Breast epithelium (tissue), 4 donors: ENCODE data around the gene CUL3. TPM values are rescaled to one million over a fixed set of nuclear protein-coding genes. Genes with fewer than 3 reads are reported as not detected.

ENCODE experiments used
- DNase-seq, 2 donors: peaks; one replicate each; pipeline ENCODE4 v3.0.0-alpha.2; 2019; ENCODE audit warnings: low spot score in 2 of 2
- H3K27ac ChIP-seq, 2 donors: fragments of 200-600 bp; sonication (generic) in 1 of 2; one replicate each; pipeline ENCODE4 v1.5.1; 2016 to 2019; ENCODE audit warnings: mild to moderate bottlenecking in 1 of 2
- H3K27me3 ChIP-seq, 2 donors: fragments of 200-600 bp; sonication (generic) in 1 of 2; one replicate each; pipeline versions ENCODE4 v1.5.1 to v1.6.0; 2017 to 2019; ENCODE audit warnings: control low read depth in 1 of 2, mild to moderate bottlenecking in 1 of 2
- H3K36me3 ChIP-seq: fragments of 200-600 bp; one replicate; pipeline ENCODE4 v1.5.1; 2019
- H3K4me1 ChIP-seq, 2 donors: fragments of 200-600 bp; sonication (generic); one replicate each; pipeline ENCODE4 v1.5.1; 2016 to 2019; ENCODE audit warnings: control low read depth in 1 of 2
- H3K4me3 ChIP-seq, 3 donors: fragments of 200-600 bp; sonication (generic); 1 replicate in 2 of 3; 2 replicates in 1 of 3; pipeline ENCODE4 v1.5.1; 2016 to 2019; ENCODE audit warnings: mild to moderate bottlenecking in 3 of 3, moderate library complexity in 2 of 3
- H3K9me3 ChIP-seq, 2 donors: fragments of 200-600 bp; sonication (generic) in 1 of 2; one replicate each; pipeline ENCODE4 v1.5.1; 2016 to 2019; ENCODE audit warnings: control low read depth in 1 of 2
- CTCF ChIP-seq, 3 donors: fragments of 450-650 bp; IDR thresholded peaks; one replicate each; pipeline ENCODE4 v1.5.1; 2016 to 2017; ENCODE audit warnings: antibody characterized with exemption in 3 of 3, mild to moderate bottlenecking in 3 of 3, moderate library complexity in 3 of 3
- POLR2A ChIP-seq: fragments of 450-650 bp; IDR thresholded peaks from one replicate; pipeline ENCODE4 v1.6.1; 2016; ENCODE audit warnings: antibody characterized with exemption, mild to moderate bottlenecking, moderate library complexity
- POLR2AphosphoS5 ChIP-seq, 3 donors: sonication (generic); formaldehyde crosslinking; IDR thresholded peaks; one replicate each; pipeline ENCODE4 v1.6.1; 2017; ENCODE audit warnings: antibody characterized with exemption in 3 of 3
- intact Hi-C: fragments of 100-400 bp; cut with DNase I; formaldehyde crosslinking; loops from one replicate; pipeline ENCODE4 v1.15.1; 2023; ENCODE audit warnings: low total_unique reads
- total RNA-seq, 3 donors: library from RNA; depleted of rRNA; stranded (reverse); fragments of >200 nt; gene quantifications; one replicate each; pipeline ENCODE4 v1.1.0, GENCODE V29; 2016

Gene CUL3
- total RNA-seq, 3 donors from 2014 or later, result 71.2 to 111 (median 82.3) TPM

DNA sequence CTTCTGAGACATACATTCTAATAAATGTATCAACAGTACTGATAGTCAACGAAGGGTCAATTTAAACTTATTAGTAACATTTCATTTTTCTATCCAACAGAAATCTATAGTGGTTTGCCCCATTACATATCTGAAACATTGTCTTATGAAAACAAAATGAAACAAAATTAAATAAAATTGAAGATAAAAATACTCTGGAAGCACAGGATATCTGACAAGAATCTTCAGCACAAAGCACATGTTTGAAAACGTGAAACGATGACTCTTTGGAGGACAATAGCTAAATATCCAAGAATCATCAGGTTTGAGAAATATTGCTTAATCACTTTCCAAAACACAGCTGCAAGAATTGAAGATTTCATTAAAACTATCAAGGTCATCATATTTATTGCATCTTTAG is 112.3 kb downstream of the CUL3 start:
- intact Hi-C loops, result no loop called here
- H3K36me3 ChIP-seq, result no peaks in the 10 kb centered on the region
- H3K27me3 ChIP-seq, result no peaks in the 10 kb centered on the region
- no peaks in the 10 kb centered on the region for H3K9me3 ChIP-seq
- no peaks in the 10 kb centered on the region for H3K4me1 ChIP-seq
- no peak overlapping the region for H3K27ac ChIP-seq
- TF ChIP-seq POLR2AphosphoS5 (IDR thresholded peaks at IDR 0.05) (no peak), POLR2A (no peak)
- no peak overlapping the region for H3K4me3 ChIP-seq
- no peak for DNase-seq

- no peaks in the 10 kb centered on the region for H3K36me3 ChIP-seq
- no peaks in the 10 kb centered on the region for H3K9me3 ChIP-seq
- intact Hi-C loops, result no loop called here
- no peak for TF ChIP-seq POLR2A
- no peak for TF ChIP-seq CTCF (IDR thresholded peaks at IDR 0.05)
- TF ChIP-seq POLR2AphosphoS5 (IDR thresholded peaks at IDR 0.05), result no peak
- no peaks in the 10 kb centered on the region for H3K4me1 ChIP-seq
- DNase-seq, result no peak
- no peak overlapping the region for H3K27ac ChIP-seq
- H3K27me3 ChIP-seq, result no peaks in the 10 kb centered on the region
- no peak overlapping the region for H3K4me3 ChIP-seq
Observed at GRCh38 chr2:224472137-224472536, 113.0 kb downstream of the CUL3 start.

GRCh38 chr2:224469374-224469964 is 115.7 kb downstream of the CUL3 start:
- no peak for DNase-seq
- no peak for TF ChIP-seq POLR2A
- no peak for TF ChIP-seq POLR2AphosphoS5 (IDR thresholded peaks at IDR 0.05)
- no peak for TF ChIP-seq CTCF (IDR thresholded peaks at IDR 0.05)
- no peaks in the 10 kb centered on the region for H3K4me1 ChIP-seq
- intact Hi-C loops, result no loop called here
- H3K9me3 ChIP-seq, result no peaks in the 10 kb centered on the region
- no peaks in the 10 kb centered on the region for H3K27me3 ChIP-seq
- no peak overlapping the region for H3K27ac ChIP-seq
- no peaks in the 10 kb centered on the region for H3K36me3 ChIP-seq
- no peak overlapping the region for H3K4me3 ChIP-seq

DNA sequence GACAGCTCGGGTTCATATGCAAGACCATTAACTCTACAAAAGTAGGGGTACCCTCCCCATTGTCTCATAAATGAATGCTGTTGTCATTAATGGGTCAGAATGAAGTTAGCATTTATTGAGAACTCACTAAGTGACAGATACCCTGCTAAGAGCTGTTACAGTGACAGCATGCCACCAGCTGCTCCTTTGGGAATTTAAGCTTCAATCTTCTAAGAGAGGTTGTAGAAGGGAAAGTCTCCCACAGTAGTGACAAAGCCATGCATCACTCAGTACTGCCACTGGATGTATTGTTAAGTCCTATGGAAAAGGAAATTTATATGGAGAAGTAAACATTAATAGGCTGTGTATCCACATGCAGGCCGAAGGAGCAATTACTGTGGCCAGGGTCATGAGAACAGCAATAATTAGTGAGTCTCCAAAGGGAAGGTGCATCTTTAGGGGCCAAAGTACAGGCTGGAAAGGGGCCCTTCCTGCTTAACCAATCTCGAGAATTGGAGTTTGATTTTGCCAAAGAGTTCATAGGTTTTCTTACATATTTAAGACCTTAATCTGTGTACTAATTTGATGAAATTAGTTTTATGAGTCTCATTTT is 118.8 kb downstream of the CUL3 start:
- Histone ChIP-seq H3K4me1 (no peaks in the 10 kb centered on the region), H3K9me3 (no peaks in the 10 kb centered on the region), H3K36me3 (no peaks in the 10 kb centered on the region), H3K4me3 (no peak overlapping the region), H3K27ac (no peak overlapping the region), H3K27me3 (no peaks in the 10 kb centered on the region)
- DNase-seq, result no peak
- TF ChIP-seq CTCF (IDR thresholded peaks at IDR 0.05) (no peak), POLR2A (no peak), POLR2AphosphoS5 (IDR thresholded peaks at IDR 0.05) (no peak)
- intact Hi-C loops, result no loop called here

GRCh38 chr2:224461391-224461790 is 123.8 kb downstream of the CUL3 start:
- intact Hi-C loops, result no loop called here
- TF ChIP-seq POLR2A, result no peak
- TF ChIP-seq POLR2AphosphoS5 (IDR thresholded peaks at IDR 0.05), result no peak
- no peak for TF ChIP-seq CTCF (IDR thresholded peaks at IDR 0.05)

More at GRCh38 chr2:224461391-224461790, 123.8 kb downstream of the CUL3 start:
- Histone ChIP-seq H3K4me3 (no peak overlapping the region), H3K36me3 (no peaks in the 10 kb centered on the region), H3K4me1 (no peaks in the 10 kb centered on the region), H3K9me3 (no peaks in the 10 kb centered on the region), H3K27ac (no peak overlapping the region), H3K27me3 (no peaks in the 10 kb centered on the region)
- DNase-seq, result no peak
